ENCODE data around the gene C16orf54.

GRCh38 chr16:29790949-29791844 lies 45.4 kb upstream of the C16orf54 start:
- TF ChIP-seq CTCF (IDR thresholded peaks at IDR 0.05) (no peak), POLR2AphosphoS5 (IDR thresholded peaks at IDR 0.05; ENCODE audit: low read depth, low read length) (no peak), SIN3A (IDR thresholded peaks at IDR 0.05; ENCODE audit: borderline replicate concordance, insufficient read depth, low read depth, low read length) (0 out of 2 replicates have a peak, but pooled peaks have one; percentile 16)

All from Panc1 (cell line).